HG02678 (cell line): ENCODE results near the gene ARHGEF1.
"Not testable (repeated sequence)": the region's sequence is repeated elsewhere in the genome, so short reads cannot be mapped to it uniquely, and the experiment has no call there.

ENCODE experiments used
- ATAC-seq: cut with Tn5 transposase; IDR thresholded peaks from one replicate; pipeline ENCODE4 v1.9.1; 2021; ENCODE audit warnings: mild to moderate bottlenecking, moderate library complexity; ENCODE audit not compliant: unreplicated experiment

Gene ARHGEF1

DNA sequence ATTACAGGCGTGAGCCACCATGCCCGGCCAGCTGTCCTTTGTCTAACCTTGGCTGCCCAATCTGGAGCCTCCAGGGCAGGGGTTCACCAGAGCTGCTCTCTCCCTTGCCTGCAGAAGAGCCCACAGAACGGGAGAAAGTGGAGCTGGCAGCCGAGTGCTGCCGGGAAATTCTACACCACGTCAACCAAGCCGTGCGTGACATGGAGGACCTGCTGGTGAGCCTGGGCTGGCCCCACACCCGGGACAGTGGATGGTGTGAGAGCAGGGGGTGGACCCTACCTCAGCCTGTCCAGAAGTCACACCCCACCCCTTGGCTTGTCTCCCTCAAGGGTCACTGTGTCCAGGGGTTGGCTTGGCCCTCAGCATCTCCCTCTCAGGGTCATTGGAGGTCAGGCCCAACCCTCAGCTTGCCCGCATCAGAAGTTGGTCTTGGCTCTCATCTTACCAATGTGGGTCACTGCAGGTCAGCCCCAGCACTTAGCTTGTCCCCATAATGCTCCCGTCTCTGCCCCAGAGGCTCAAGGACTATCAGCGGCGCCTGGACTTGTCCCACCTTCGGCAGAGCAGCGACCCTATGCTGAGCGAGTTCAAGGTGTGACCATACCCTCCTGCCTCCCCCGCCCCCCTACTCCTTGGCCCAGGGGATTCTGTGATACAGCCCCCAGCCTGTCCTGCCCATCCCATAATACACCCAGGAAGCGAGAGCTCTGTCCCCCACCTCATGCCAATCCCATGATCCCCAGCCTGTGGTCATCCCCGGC lies 20.4 kb downstream of the ARHGEF1 start:
- ATAC-seq: no peak

DNA sequence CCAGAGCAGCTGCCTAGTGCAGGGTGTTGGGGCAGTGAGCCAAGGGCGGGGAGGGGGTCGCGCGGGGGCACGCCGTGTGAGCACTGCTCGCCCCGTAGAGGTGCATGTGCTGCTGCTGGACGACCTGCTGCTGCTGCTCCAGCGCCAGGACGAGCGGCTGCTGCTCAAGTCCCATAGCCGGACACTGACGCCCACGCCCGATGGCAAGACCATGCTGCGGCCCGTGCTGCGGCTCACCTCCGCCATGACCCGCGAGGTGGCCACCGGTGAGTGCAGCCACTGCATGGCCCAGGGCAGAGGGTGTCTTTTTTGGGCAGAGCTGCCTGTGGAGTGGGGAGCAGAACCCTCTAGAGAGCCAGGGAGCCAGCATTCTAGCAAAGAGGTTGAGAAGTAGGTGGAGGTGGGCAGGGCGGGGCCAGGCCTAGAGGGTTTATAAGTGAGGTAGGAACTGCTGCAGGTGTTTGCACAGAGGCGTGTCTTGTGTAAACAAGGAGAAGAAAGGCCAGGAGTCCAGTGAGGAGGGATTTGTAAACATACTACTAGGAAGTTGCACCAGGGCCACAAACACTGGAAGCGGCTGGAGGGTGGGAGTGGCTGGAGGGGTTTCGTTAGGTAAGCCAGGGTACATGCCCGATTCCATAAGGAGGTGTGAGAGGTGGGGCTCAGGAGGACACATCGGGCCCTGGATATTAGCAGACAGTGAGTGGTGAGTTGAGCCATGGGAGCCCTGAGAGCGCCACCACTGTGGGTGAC lies 21.3 kb downstream of the ARHGEF1 start:
- no peak for ATAC-seq

DNA sequence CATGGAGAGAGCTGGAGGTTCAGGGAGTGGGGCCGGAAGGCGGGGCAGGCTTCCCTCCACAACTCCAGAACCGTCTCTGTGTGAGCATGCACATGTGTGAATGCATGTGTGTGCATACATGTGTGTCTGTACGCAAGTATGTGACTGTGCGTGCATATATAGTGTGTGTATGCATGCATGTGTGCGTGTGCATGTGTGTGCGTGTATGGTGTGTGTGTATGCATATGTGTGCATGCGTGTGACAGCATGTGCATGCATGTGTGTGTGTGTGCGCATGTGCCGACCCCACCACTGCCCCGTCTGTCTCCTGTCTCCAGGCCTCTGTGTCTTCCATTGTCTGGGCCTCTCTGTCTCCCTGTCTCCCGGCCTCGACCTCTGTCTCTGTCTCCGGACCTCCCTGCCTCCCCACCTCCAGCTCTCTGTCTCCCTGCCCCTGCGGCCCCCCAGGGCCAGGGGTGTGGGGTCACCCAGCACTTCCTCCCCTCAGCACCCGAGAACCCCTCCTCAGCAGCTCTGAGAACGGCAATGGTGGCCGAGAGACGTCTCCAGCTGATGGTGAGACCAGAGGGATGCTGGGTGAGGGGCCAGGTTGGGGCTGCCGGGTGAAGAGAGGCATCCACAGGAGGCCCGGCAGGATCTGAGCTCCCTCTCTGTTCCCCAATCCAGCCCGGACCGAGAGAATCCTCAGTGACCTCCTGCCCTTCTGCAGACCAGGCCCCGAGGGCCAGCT lies 22.5 kb downstream of the ARHGEF1 start:
- no peak for ATAC-seq

DNA sequence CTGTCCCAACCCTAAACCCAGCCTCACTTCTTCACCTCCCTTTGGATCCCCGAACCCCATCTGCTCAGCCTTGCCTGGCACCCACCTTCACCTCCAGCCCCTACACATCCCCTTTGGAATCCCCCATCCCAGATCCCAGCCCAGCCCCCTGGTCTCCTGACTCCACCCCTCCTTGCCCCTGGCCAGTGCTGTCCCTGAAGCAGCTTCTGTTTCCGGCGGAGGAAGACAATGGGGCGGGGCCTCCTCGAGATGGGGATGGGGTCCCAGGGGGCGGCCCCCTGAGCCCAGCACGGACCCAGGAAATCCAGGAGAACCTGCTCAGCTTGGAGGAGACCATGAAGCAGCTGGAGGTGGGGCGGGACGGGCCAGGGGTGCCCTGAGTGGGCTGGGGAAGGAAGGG lies 23.3 kb downstream of the ARHGEF1 start:
- ATAC-seq: no peak

DNA sequence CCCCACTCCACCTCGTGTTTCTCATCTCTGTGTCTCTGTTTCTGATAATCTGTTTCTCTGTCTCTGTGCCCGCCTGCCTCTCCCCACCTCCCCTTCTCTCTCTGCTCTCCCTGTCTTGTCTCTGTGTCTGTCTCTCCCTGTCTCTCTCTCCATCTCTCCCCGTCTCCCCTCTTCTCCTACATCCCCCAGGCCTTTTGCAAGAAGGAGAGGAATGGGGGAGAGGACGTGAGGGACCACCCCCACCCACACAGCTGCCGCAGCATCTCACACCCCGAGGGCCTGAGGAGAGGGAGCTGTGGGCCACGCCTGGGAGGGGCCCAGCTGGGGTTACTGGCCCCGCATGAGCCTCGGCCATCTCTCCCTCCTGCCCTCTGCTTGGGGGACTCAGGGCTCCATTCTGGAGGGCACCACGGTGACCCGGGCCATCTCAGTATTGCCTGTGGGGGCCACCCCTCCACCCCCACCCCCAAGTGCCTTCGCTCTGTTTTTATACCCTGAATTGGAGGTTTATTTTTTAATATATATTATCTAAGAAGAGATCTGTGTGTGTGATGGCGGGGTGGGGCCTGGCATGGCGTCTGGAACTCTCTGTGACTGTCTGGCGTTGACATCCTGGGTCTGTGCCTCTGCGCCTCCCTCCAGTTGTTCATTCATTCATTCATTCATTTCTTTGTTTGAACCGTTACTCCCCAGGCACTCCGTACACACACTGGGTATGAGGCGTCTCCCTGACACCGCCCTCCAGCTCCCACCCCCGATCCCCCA lies 24.1 kb downstream of the ARHGEF1 start:
- ATAC-seq: no peak

DNA sequence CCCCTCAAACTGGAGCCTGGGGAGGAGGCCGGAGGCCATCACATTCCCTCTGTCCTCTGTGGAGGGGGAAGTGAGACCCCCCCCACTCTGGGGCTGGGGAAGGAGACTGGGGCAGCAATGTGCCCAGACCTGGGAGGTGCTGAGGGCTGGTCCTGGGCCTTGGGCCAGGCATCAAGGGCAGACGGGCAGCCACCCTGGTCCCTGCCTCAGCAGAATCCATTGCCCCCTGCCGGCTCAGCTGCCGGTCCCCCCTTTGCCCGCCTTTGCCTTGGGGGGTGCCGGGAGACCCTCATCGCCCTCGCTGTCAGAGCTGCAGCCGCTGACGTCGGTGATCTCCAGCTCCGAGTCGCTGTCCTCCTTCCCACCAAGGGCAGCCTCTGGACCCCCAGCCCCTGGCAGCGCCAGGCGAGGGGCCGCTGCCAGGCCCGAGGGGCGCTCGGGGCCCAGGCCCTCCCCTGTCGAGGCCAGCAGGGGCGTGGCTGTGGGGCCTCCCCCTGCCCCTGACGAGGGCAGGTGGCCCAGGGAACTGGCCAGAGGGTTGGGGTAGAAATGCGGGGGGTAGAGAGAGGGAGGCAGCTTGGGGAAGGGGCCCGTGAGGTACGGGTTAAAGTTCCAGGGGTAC lies 25.1 kb downstream of the ARHGEF1 start:
- ATAC-seq: no peak

DNA sequence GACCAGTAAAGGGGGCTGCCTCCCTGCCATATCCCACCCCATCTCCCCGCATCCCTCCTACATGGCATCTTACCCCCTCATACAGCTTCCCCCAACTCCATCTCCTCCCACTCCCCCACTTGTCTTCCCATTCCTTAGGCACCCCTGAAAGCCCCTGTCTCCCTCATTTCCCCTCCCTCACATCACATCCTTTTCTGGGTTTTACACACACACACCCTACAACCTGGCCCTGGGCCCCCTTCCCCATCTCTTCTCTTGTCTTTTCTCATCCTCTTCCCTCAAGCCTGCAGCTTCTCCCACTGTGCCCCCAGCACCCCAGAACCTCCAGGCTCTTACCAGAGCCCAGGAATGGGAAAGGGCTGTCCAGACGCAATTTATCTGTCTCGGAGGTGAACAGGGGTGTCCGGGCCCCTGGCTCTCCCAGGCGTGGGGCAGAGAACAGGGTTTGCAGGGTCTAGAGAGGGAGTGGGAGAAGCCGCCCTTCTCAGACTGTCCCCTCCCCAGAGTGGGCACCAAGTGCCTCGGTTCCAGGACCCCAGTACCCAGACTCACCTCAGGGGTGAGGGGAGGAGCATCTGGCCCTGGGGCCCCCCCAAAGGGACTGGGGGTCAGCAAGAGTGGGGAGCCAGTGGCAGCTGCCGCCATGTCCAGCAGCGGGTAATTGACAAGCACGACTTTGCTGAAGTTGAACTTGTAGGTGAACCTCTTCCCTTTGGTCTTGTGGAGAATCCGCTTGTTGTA lies 25.9 kb downstream of the ARHGEF1 start:
- ATAC-seq: no peak

DNA sequence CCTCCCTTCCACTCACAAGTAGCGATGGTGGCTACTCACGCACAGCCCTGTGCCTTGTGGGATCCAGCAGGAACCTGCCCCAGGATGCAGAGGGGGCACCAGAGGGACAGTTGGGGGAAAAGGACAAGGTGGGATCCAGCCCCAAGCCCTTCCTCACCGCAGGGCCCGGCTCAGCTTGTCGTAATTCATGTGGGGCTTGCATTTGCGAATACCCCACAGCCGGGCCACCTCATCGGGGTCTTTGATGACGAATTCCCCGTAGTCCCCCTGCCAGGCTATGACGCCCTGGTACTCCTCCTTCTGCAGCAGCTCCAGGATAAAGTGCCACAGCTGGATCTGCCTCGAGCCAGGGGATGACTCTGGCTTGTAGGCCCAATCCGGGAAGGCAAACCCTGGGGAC lies 26.7 kb downstream of the ARHGEF1 start:
- no peak for ATAC-seq

DNA sequence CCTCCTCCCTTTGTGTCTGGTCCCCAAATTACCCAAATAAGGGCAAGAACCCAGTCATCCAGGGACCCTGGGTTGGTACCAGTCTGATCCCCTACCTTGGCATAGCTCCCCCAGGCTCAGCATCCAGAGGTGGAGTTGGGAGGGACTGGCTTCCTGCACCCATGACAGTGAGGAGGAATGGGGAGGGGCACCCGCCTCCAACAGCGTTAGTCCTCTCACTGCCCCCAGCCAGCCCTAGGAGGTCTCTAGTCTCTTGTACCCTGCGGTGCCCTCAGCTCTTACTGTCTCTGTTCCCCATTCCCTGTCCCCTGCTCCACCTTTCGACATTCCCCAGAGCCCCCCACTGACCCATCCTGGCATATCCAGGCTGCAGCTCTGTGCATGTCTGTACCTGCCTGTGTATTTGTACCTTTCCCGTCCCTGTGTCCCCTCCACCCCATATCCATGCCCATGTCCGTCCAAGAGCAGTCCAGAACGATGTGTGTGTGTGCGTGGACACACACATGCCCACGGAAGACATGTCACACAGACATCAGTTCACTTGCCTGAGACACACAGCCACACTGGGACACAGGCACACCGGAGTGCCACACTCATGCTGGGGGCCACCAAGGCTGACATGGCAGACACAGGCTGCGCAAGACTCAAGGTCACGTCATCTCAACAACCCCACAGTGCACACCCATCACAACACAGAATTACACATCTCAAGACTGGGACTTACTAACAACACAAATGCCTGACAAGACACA lies 27.4 kb downstream of the ARHGEF1 start:
- no peak for ATAC-seq

DNA sequence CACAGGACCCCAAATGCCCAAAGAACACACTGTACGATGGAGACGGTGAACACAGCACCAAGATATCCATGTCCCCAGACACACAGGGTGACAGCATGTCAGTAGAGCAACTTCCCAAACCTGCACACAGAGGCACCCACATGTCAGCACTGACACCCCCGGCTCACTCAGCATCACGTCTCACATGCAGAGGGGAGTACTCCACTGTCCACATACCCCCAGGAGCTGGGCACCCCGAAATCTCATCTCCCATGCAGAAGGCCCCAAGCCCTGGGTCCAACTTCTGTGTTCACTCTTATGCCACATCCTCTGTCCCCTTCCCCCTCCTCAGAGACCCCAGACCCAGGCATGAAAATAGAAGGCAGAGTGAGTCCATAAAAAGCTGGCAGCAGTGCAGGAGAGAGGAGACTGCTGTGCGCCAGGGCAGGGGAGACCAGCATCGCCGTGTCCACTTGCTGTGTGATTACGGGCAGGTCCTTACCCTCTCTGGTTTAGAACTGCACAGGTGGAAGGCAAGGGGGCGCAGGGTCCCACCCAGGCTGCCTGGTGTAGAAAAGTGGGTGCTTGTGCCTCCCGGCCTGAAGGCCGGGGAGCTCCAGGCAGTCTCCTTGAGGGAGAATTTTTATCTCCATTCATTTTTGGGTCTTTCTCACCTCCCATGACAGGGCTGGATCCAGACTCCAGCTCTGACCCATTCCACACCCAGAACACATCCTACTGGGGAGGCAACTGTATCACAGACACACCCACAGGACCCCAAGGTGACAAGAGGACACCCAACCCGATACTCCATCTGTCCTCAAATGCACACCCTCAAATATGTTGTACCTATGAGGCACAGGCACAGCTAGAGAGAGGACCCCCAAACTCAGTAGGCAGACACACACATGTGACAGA lies 28.3 kb downstream of the ARHGEF1 start:
- no peak for ATAC-seq

DNA sequence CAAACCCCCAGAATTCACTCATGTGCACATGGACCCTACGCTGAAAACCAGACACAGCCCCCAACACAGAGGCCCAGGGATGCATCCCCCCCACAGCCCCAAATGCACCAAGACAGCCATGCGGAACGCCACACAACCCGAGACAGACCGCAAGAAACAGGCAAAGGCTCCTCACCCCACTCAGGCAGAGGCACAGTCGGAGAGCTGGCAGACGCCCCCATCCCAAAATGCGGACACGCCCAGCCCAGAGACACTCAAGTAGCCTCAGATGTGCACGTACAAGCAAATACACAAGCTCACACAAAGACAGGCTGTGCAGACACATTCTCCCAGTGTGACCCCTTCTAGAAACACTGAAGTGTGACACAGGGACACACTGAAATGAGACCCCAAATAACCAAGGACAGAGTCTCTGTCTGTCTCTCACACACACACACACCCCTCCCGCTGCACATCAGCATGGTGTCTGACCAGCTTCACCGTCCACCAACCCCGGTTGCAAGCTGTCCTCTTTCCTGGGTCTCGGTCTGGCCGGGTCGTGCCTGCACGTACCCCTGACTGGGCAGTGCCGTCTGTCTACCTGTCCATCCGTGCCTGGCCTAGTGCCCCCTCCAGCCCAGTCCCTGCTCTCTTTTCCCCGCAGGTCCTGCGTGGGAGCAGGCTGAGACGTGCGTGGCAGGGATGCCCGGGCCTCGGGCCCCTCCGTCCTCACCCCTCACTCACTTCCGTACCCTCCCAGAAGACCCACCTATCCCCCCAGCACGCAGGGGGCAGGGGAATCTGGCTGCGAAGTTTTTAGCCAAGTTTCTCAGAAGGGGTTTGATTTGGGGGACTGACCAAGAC lies 29.1 kb downstream of the ARHGEF1 start:
- no peak for ATAC-seq

DNA sequence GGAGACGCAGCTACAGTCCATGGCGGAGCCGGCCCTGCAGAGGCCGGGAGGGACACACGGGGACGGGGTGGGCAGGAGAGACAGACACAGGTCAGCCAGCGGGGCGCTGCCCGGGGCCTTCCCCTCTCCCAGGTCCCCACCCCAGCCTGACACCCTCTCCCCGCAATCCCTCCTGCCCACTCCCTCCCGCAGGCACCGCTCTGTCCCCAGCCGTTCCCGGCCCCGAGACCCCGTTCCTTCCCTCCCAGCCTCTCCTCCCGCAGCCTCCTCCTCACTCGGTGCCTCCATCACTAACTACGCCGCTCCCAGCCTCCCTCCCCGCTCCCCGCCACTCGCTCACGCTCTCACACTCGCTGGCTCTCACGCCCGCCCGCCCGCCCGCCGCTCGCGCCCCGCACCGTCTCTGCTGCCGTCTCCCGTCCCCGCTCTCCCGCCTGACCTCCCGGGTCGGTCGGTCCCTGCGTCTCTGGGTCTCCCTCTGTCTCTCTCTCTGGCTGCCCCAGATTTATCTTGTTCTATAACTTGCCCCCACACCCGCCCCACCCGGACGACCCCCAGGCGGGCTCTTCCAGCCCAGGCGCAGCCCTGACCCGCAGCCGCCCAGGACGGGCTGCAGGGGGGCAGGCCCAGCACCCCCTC lies 30.0 kb downstream of the ARHGEF1 start:
- no peak for ATAC-seq

DNA sequence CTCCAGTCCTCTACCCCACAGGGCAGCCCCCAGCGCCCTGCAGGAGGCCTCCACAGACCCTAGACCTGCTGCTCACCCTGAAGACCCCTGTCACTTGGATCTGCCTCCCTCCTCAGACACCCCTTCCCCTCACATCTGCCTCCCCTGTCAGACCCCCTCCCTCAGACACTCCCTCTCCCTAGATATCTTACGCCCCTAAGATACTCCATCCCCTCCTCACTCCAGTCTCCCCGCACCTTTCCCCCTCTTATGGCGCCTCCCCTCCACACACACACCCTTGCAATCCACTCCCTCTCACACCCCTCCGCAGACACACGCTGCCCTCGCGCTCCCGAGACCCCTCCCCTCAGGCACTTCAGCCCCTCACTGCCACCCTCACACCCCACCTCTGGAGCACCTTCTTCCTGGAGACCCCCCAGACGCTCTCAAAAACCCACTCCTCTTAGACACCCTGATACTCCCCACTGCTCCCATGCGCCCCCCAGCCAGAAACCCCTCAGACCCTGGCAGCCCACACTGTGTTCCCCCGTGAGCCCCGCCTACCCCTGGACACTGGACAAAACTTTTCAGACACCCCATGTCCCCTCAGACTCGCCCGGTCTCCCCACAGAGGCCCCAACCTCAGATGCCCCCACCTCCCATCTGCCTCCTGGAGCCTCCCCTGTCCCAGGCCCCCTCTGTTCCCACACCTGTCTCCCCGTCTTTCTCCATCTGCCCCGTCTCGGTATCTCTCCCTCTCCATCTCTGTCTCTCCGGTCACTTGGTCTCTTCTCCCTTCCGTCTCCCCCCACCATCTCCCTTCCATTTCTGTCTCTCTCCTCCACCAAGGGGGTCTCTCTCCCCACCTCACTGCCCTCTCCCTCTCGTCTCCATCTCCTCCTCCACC lies 30.8 kb downstream of the ARHGEF1 start:
- ATAC-seq: no peak

DNA sequence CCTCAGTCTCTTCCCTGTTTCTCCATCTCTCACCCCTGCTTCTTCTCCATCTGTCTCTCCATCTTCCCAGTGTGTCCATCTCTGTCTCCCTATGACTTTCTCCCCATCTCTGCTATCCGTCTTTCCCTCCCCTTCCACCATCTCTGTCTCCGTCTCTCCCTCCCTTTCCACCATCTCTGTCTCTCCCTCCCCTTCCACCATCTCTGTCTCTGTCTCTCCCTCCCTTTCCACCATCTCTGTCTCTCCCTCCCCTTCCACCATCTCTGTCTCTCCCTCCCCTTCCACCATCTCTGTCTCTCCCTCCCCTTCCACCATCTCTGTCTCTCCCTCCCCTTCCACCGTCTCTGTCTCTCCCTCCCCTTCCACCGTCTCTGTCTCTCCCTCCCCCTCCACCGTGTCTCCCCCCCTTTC lies 31.4 kb downstream of the ARHGEF1 start:
- not testable (repeated sequence) for ATAC-seq

DNA sequence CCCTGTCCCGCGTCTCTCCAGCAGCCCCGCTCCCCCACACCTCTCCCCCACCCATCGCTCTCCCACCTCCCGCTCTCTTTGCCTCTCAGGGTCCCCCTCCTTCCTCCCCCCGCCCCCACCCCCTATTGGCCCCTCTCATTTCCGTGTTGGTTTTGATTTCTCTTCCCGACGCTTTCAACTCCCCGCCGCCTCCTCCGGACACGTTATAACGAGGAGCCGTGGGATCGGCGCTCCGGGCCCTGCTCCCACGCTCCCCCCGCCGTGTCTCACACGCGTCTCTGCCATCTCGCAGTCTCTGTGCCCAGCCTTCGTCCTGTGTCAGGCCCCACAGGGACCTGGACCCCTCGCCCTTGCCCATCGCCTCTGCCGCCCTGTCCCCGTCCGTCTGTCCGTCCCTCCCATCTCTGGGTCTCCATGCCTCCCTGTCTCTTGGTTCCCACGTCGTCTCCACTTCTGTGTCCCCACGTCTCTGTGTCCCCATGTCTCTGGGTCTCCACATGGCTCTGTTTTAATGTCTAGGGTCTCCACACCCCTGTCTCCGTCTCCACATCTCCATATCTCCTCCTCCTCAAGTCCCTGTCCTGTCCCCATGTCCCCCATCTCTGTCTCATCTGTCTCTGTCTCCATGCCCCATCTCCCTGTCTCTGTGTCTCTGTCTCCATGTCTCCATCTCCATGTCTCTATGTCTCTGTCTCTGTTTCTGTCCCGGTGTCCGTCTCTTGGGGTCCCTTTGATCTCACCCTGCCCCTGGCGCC lies 32.2 kb downstream of the ARHGEF1 start:
- ATAC-seq: no peak
